ENCODE measurements around the gene GRK5. TPM values are rescaled to one million over a fixed set of nuclear protein-coding genes. Genes with fewer than 3 reads are reported as not detected.

Gene GRK5
- total RNA-seq, 1 donor from 2014 or later, result 21.3 TPM

- no peak overlapping the region for H3K4me3 Mint-ChIP-seq
Observed at GRCh38 chr10:119494236-119495020, 287.1 kb downstream of the GRK5 start.

GRCh38 chr10:119495021-119495505, 287.7 kb downstream of the GRK5 start:
- H3K4me1 Mint-ChIP-seq, result peaks cover 10% of the 10 kb centered on the region
- H3K27ac Mint-ChIP-seq, result no peak overlapping the region
- H3K27me3 Mint-ChIP-seq, result no peaks in the 10 kb centered on the region
- POLR2A ChIA-PET, result interaction anchor here (0.9 to 1.9 kb wide), 3 partner anchors 22 to 288 kb away, joined by 3 to 6 read pairs (median 3); no protein-coding TSS in a partner anchor
- CTCF ChIA-PET, result interaction anchor here (1.0 to 1.2 kb wide), 3 partner anchors 52 to 288 kb away, joined by 3 read pairs; partner anchors contain the start of gene GRK5
- DNase-seq, result no peak
- H3K9me3 Mint-ChIP-seq, result no peaks in the 10 kb centered on the region
- no peak for ATAC-seq (ENCODE audit: low read depth)
- H3K36me3 Mint-ChIP-seq (ENCODE audit: low read depth), result peaks cover 6% of the 10 kb centered on the region
- intact Hi-C loops (cut with micrococcal nuclease), result no loop called here
- no peak overlapping the region for H3K4me3 Mint-ChIP-seq
- no peak for TF ChIP-seq CTCF (IDR thresholded peaks at IDR 0.05)

More at GRCh38 chr10:119494236-119495020, 287.1 kb downstream of the GRK5 start:
- no peak for TF ChIP-seq CTCF (IDR thresholded peaks at IDR 0.05)
- Mint-ChIP-seq H3K36me3 (ENCODE audit: low read depth) (peaks cover 3% of the 10 kb centered on the region), H3K9me3 (no peaks in the 10 kb centered on the region), H3K27me3 (no peaks in the 10 kb centered on the region), H3K4me1 (peaks cover 16% of the 10 kb centered on the region), H3K27ac (no peak overlapping the region)
- intact Hi-C loops (cut with micrococcal nuclease), result no loop called here
- ChIA-PET CTCF (interaction anchor here (1.0 to 1.2 kb wide), 4 partner anchors 49 to 288 kb away, joined by 3 to 5 read pairs (median 3); partner anchors contain the start of gene GRK5), POLR2A (interaction anchor here (0.9 to 1.9 kb wide), 3 partner anchors 23 to 288 kb away, joined by 3 to 6 read pairs (median 3); no protein-coding TSS in a partner anchor)
- DNase-seq, result no peak
- ATAC-seq (ENCODE audit: low read depth), result no peak

- DNase-seq (no peak), ATAC-seq (ENCODE audit: low read depth) (no peak)
- peaks cover 8% of the 10 kb centered on the region for H3K36me3 Mint-ChIP-seq (ENCODE audit: low read depth)
- H3K4me3 Mint-ChIP-seq, result no peak overlapping the region
- no peaks in the 10 kb centered on the region for H3K9me3 Mint-ChIP-seq
- H3K4me1 Mint-ChIP-seq, result peaks cover 9% of the 10 kb centered on the region
- TF ChIP-seq CTCF (IDR thresholded peaks at IDR 0.05), result no peak
- CTCF ChIA-PET, result no interaction called here
- no peak overlapping the region for H3K27ac Mint-ChIP-seq
- intact Hi-C loops (cut with micrococcal nuclease), result no loop called here
- POLR2A ChIA-PET, result interaction anchor here (1.2 kb wide), 2 partner anchors 22 to 289 kb away, joined by 3 to 4 read pairs; partner anchors contain the start of gene GRK5
- no peaks in the 10 kb centered on the region for H3K27me3 Mint-ChIP-seq
Observed at GRCh38 chr10:119495545-119495944, 288.2 kb downstream of the GRK5 start.

- H3K4me1 Mint-ChIP-seq, result peaks cover 9% of the 10 kb centered on the region
- ATAC-seq (ENCODE audit: low read depth), result peak; percentile 80
- no peak for DNase-seq
- H3K9me3 Mint-ChIP-seq, result no peaks in the 10 kb centered on the region
- H3K27ac Mint-ChIP-seq, result no peak overlapping the region
- ChIA-PET CTCF (no interaction called here), POLR2A (interaction anchor here (1.2 kb wide), 2 partner anchors 22 to 289 kb away, joined by 3 to 4 read pairs; partner anchors contain the start of gene GRK5)
- no peaks in the 10 kb centered on the region for H3K27me3 Mint-ChIP-seq
- intact Hi-C loops (cut with micrococcal nuclease), result no loop called here
- H3K4me3 Mint-ChIP-seq, result no peak overlapping the region
- no peak for TF ChIP-seq CTCF (IDR thresholded peaks at IDR 0.05)
- H3K36me3 Mint-ChIP-seq (ENCODE audit: low read depth), result peaks cover 8% of the 10 kb centered on the region
Observed at GRCh38 chr10:119496273-119496672, 288.9 kb downstream of the GRK5 start.

- ChIA-PET CTCF (no interaction called here), POLR2A (no interaction called here)
- peaks cover 16% of the 10 kb centered on the region for H3K4me1 Mint-ChIP-seq
- H3K27ac Mint-ChIP-seq, result no peak overlapping the region
- TF ChIP-seq CTCF (IDR thresholded peaks at IDR 0.05), result no peak
- peaks cover 8% of the 10 kb centered on the region for H3K36me3 Mint-ChIP-seq (ENCODE audit: low read depth)
- intact Hi-C loops (cut with micrococcal nuclease), result no loop called here
- no peak overlapping the region for H3K4me3 Mint-ChIP-seq
- ATAC-seq (ENCODE audit: low read depth) (no peak), DNase-seq (no peak)
- no peaks in the 10 kb centered on the region for H3K27me3 Mint-ChIP-seq
- no peaks in the 10 kb centered on the region for H3K9me3 Mint-ChIP-seq
Observed at GRCh38 chr10:119497243-119497642, 289.9 kb downstream of the GRK5 start.

All from activated B cell treated with CpG ODN at 0.5 μM for 24 hours (primary cell).